Activated CD4-positive, alpha-beta T cell treated with anti-CD3 and anti-CD28 coated beads for 36 hours (primary cell): Measurements from ENCODE around the gene PPM1F. TPM values are rescaled to one million over a fixed set of nuclear protein-coding genes. Genes with fewer than 3 reads are reported as not detected.

ENCODE experiments used
- ATAC-seq: fragments of 200-7000 bp; cut with Tn5 transposase; one replicate; pipeline ENCODE4 v1.10.0; 2021; ENCODE audit warnings: mild to moderate bottlenecking, moderate library complexity
- CTCF ChIA-PET: fragments of 350-600 bp; sonication (Branson Sonifier 250); formaldehyde crosslinking; loops from one replicate; lab custom pipeline; 2021; ENCODE audit warnings: antibody characterized with exemption; lab: Charles Lee
- POLR2A ChIA-PET: fragments of 350-600 bp; sonication (Branson Sonifier 250); formaldehyde crosslinking; loops from one replicate; lab custom pipeline; 2021; ENCODE audit warnings: antibody characterized with exemption, inconsistent platforms; lab: Charles Lee
- DNase-seq: peaks from one replicate; pipeline ENCODE4 v3.0.0-alpha.2; 2020
- H3K27ac Mint-ChIP-seq: one replicate; pipeline ENCODE4 v1.8.0; 2021; ENCODE audit warnings: mixed read lengths
- H3K27me3 Mint-ChIP-seq: one replicate; pipeline ENCODE4 v1.8.0; 2021; ENCODE audit warnings: mixed read lengths
- H3K36me3 Mint-ChIP-seq: one replicate; pipeline ENCODE4 v1.8.0; 2021; ENCODE audit warnings: low read depth, mixed read lengths
- H3K4me1 Mint-ChIP-seq: one replicate; pipeline ENCODE4 v1.8.0; 2021; ENCODE audit warnings: mixed read lengths
- H3K4me3 Mint-ChIP-seq: one replicate; pipeline ENCODE4 v1.8.0; 2021; ENCODE audit warnings: mild to moderate bottlenecking, moderate library complexity, mixed read lengths
- H3K9me3 Mint-ChIP-seq: one replicate; pipeline ENCODE4 v1.8.0; 2021; ENCODE audit warnings: low read depth, mixed read lengths
- intact Hi-C, 2 experiments: fragments of 100-400 bp; cut with DNase I in 1 of 2; cut with micrococcal nuclease in 1 of 2; formaldehyde crosslinking; loops; one replicate each; pipeline versions ENCODE4 v1.14.2 to v1.15.1; 2022 to 2024; cut with DNase I, micrococcal nuclease
- total RNA-seq, 2 experiments: library from RNA; stranded (reverse); gene quantifications; one replicate each; pipeline ENCODE4 v1.2.3, GENCODE V29; 2021

PPM1F gene
- total RNA-seq, 2 experiments from 2014 or later, result 23.6 to 27.7 TPM

DNA sequence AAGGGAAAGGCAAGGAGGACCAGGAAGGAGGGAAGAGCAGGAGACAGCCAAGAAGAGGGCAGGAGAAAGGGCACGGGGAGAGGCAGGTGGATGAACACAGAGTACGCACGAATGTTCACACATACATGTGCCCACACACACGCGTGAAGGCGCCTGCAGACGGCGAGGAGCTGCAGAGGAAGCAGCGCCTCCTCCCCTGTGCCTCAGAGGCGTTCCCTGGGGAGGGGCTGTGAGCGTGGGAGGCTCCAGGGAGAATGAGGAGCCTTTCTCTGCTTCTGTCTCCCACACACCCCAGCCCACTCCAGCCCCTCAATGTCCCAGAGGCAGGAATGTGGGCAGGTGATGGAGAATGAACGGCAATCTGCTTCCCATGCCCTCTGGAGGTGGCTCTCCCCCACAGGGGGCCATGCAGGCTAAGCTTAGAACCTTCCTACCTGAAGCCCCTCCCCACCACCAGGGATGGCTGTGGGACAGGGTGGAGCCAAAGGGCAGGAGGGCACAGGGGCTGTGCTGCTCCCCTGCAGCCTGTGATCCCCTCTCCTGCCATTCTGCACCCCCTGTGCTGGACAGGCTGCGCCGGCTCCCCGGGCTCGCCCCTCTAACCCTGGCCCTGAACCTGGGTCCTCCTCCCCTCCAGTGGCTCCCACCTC lies 25.3 kb downstream of the PPM1F start:
- DNase-seq (no peak), ATAC-seq (no peak)
- CTCF ChIA-PET, result no interaction called here
- Mint-ChIP-seq H3K4me3 (no peak overlapping the region), H3K27me3 (no peaks in the 10 kb centered on the region), H3K27ac (no peak overlapping the region), H3K36me3 (peaks cover 6% of the 10 kb centered on the region), H3K4me1 (no peaks in the 10 kb centered on the region), H3K9me3 (no peaks in the 10 kb centered on the region)
- intact Hi-C loops, result no loop called here
- POLR2A ChIA-PET, result no interaction called here

DNA sequence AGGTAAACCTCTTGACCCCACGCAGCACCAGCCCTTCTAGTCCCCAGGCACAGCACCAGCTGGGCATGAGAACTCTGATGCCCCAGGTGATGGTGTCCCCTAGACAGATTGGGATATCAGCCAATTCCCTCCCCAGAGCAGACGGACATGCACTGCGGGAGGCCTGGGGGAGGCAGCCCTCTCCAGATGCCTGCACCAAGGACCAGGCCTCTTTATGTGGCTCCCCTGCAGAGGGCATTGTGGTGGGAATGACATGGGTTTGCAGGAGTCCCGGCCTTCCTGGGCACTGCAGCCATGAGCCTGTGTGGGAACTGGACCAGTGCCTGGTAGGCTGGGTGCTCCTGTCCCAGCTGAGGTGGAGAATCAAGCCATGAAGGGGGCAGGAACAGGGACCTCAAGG lies 25.9 kb downstream of the PPM1F start:
- no peaks in the 10 kb centered on the region for H3K27me3 Mint-ChIP-seq
- H3K4me3 Mint-ChIP-seq, result no peak overlapping the region
- peaks cover 6% of the 10 kb centered on the region for H3K36me3 Mint-ChIP-seq
- H3K9me3 Mint-ChIP-seq, result no peaks in the 10 kb centered on the region
- no peak for ATAC-seq
- POLR2A ChIA-PET, result no interaction called here
- CTCF ChIA-PET, result no interaction called here
- H3K4me1 Mint-ChIP-seq, result no peaks in the 10 kb centered on the region
- DNase-seq, result no peak
- no peak overlapping the region for H3K27ac Mint-ChIP-seq
- intact Hi-C loops, result no loop called here

DNA sequence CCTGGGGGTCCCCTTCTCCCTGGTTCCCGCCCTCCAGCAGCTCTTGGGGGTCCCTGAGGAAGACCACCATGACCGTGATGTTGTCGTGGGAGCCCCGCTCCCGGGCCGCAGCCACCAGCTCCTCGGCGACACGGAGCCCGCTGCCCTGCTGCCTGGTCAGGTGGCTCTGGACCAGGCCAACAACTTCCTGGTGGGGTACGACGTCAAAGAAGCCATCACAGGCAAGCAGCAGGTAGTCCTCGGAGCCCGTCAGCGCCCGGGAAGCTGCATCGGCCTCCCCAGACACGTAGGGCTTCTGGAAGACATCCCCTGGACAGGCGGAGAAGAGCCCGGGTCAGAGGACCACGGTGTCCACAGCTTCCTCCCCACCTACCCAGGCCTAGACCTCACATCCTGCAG lies 29.5 kb downstream of the PPM1F start:
- Mint-ChIP-seq H3K9me3 (no peaks in the 10 kb centered on the region), H3K27ac (no peak overlapping the region), H3K4me1 (no peaks in the 10 kb centered on the region), H3K4me3 (no peak overlapping the region), H3K27me3 (no peaks in the 10 kb centered on the region), H3K36me3 (no peaks in the 10 kb centered on the region)
- intact Hi-C loops, result no loop called here
- no peak for ATAC-seq
- ChIA-PET POLR2A (no interaction called here), CTCF (no interaction called here)
- DNase-seq, result no peak

DNA sequence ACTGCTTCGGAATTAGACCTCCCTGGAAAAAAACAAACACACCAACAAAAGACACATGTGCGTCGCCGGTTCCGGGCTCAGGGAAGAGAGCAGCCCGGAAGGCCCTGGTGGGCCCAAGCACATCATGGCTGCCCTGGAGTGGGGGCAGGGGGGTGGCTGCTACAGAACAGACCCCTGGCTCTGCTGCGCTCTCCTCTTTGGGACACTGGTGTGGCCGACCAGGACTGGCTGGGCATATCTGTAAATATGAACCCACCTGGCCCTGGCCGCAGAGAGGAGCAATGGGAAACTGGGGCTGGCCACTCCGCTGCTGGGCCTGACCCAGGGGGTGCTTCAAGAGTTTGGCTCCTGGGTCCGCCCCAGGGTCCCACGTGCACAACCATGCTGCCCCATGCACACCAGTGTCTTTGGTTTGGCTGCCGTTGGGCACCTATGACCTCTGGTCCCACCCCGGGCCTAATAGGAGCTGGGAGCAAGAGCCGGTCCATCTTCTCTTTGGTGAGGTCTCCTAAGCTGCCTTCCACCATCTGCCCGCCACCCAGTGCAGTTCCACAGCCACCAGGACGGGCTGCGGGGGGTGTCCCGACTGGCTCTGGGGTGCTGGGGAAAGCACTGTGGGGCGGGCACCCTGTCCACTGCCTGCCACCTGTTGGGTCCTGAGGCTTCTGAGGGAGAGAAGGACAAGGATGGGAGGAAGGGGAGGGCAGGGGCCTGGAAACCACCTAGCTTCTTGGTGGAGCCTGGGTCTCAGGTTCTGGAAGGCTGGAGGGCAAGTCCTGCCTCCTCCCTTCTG lies 30.1 kb downstream of the PPM1F start:
- ChIA-PET CTCF (no interaction called here), POLR2A (no interaction called here)
- no peaks in the 10 kb centered on the region for H3K27me3 Mint-ChIP-seq
- ATAC-seq, result no peak
- DNase-seq, result no peak
- intact Hi-C loops, result no loop called here
- H3K9me3 Mint-ChIP-seq, result no peaks in the 10 kb centered on the region
- no peak overlapping the region for H3K27ac Mint-ChIP-seq
- no peaks in the 10 kb centered on the region for H3K36me3 Mint-ChIP-seq
- H3K4me1 Mint-ChIP-seq, result no peaks in the 10 kb centered on the region
- H3K4me3 Mint-ChIP-seq, result no peak overlapping the region

DNA sequence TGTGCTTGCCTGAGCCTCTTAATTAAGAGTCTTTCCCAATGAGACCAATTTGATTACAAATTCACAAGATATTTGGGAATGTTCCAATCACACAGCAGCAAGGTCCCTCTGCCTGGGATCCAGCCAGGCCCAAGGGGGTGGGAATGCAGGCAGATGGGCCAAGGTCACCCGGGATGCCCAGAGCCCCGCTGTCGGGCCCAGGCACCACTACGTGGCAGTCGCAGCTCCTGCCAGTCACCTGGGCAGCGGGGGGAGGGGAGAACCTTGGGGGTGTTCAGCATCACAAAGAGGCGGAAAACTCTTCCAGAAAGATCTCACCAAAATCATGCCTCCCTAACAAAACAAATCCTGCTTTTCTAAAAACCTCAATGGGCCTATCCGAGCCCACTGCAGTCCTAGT lies 30.9 kb downstream of the PPM1F start:
- no peaks in the 10 kb centered on the region for H3K27me3 Mint-ChIP-seq
- H3K4me1 Mint-ChIP-seq, result no peaks in the 10 kb centered on the region
- ChIA-PET POLR2A (no interaction called here), CTCF (no interaction called here)
- intact Hi-C loops, result no loop called here
- no peaks in the 10 kb centered on the region for H3K36me3 Mint-ChIP-seq
- H3K4me3 Mint-ChIP-seq, result no peak overlapping the region
- ATAC-seq (no peak), DNase-seq (no peak)
- no peaks in the 10 kb centered on the region for H3K9me3 Mint-ChIP-seq
- no peak overlapping the region for H3K27ac Mint-ChIP-seq

DNA sequence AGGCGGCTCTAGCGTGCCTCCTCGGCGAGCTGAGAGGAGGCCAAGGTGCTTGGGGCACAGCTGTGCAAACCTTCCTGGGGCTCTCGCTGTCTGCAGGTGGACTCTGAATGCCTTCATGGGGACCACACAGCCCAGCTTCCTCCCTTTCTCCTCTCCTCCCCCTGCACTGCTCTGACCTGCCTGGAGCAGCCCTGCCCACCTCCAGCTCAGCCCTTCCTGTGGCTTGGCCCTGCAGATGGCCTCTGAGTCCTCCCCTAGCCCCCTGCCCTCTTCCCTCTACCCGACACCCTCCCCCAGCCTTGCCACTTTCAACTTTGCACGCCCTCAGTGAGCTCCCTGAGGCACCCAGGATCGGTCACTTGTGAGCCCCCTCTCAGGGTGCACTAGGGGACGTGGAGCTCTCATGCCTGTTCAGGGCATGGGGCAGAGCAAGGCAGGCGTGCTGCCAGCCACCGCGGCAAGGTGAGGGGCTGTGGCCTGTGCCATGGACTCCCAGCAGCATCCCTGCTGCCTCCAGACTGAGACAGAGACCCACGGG lies 31.4 kb downstream of the PPM1F start:
- Mint-ChIP-seq H3K9me3 (no peaks in the 10 kb centered on the region), H3K4me1 (no peaks in the 10 kb centered on the region), H3K27me3 (no peaks in the 10 kb centered on the region), H3K4me3 (no peak overlapping the region), H3K36me3 (no peaks in the 10 kb centered on the region), H3K27ac (no peak overlapping the region)
- CTCF ChIA-PET, result no interaction called here
- DNase-seq (no peak), ATAC-seq (no peak)
- POLR2A ChIA-PET, result interaction anchor here (0.6 kb wide), 1 partner anchor 181 kb away, joined by 8 read pairs; no protein-coding TSS in a partner anchor
- intact Hi-C loops, result no loop called here

DNA sequence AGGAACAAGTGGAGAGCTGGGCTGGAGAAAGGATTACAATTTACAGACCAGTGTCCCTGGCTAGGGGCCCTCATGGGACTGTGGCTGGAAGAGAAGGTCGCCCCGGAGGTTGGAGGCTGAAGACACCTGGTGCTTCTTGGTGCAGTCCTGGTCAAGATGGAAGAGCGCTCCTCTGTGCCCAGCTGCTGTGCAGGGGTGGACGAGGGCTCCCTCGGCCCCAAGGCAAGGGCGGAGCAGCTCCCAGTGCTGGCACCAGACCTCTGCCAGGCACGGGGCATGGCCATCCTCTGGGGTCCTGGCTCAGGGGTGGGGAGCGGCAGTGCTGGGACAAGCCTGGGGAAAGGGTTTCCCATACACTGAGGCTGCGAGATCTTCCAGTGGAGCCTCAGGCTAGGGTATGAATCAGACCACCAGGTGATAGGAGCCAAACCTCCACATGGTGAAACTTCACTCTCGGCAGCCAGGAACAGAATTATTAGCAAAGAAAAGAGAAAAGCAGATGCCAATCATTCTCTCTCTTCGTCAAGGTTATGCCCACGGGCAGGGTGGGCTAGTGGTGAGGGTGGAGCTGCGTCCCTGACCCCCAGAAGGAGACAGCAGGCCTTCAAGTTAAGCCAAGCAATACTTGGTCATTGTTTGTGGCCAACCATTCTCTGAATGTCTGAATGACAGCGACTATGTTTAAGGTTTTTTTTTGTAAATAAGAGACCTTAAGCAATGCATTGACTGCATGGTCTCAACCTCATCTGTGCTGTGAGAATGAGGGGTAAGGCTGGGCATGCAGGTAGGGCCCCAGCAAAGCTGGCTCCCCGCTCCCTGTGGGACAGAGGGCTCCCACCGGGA lies 32.1 kb downstream of the PPM1F start:
- intact Hi-C loops, result no loop called here
- no peak overlapping the region for H3K27ac Mint-ChIP-seq
- POLR2A ChIA-PET, result interaction anchor here (0.6 kb wide), 1 partner anchor 180 kb away, joined by 8 read pairs; no protein-coding TSS in a partner anchor
- H3K36me3 Mint-ChIP-seq, result no peaks in the 10 kb centered on the region
- no peaks in the 10 kb centered on the region for H3K9me3 Mint-ChIP-seq
- no peaks in the 10 kb centered on the region for H3K4me1 Mint-ChIP-seq
- CTCF ChIA-PET, result no interaction called here
- ATAC-seq (no peak), DNase-seq (no peak)
- H3K27me3 Mint-ChIP-seq, result no peaks in the 10 kb centered on the region
- H3K4me3 Mint-ChIP-seq, result no peak overlapping the region

DNA sequence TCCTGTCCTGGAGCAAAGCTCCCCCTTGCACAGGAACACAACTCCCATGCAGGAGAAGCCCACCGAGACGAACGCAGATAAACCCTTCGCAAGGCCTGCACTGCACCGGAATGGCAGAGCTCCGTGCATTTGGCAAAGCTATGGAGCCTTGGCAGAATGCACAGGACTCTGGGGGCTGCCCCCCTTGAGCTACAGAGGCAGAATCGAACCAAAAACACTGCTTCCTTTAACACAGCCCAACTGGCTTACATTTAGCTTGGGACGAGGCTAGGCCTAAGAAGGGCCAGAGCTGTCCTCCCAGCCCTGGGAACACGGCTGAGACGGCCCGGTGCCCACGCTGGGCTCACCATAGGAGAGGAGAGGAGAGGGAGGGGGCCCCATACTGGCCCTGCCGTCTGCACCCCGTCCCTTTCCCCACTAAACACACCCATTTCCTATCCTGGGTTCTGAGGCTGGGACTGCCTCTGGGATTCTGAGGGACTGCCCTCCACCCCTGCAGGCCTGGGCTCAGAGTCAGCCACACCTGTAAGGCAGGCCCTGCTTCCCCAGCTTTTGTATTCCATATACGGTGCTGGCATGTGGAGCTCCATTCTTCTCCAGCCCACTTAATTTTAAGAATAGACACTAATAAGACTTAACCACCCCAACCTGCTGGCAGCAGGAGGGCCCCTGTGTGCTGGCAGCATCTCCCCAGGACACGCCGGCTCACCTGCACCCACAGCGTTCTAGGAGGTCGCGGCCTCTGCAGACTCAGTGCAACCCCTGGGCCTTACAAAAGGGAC lies 32.9 kb downstream of the PPM1F start:
- Mint-ChIP-seq H3K4me3 (no peak overlapping the region), H3K4me1 (no peaks in the 10 kb centered on the region), H3K36me3 (no peaks in the 10 kb centered on the region), H3K27me3 (no peaks in the 10 kb centered on the region), H3K9me3 (no peaks in the 10 kb centered on the region), H3K27ac (no peak overlapping the region)
- DNase-seq, result no peak
- ATAC-seq, result no peak
- ChIA-PET CTCF (interaction anchor here (0.5 kb wide), 1 partner anchor 38 kb away, joined by 3 read pairs; no protein-coding TSS in a partner anchor), POLR2A (no interaction called here)
- intact Hi-C loops, result no loop called here

DNA sequence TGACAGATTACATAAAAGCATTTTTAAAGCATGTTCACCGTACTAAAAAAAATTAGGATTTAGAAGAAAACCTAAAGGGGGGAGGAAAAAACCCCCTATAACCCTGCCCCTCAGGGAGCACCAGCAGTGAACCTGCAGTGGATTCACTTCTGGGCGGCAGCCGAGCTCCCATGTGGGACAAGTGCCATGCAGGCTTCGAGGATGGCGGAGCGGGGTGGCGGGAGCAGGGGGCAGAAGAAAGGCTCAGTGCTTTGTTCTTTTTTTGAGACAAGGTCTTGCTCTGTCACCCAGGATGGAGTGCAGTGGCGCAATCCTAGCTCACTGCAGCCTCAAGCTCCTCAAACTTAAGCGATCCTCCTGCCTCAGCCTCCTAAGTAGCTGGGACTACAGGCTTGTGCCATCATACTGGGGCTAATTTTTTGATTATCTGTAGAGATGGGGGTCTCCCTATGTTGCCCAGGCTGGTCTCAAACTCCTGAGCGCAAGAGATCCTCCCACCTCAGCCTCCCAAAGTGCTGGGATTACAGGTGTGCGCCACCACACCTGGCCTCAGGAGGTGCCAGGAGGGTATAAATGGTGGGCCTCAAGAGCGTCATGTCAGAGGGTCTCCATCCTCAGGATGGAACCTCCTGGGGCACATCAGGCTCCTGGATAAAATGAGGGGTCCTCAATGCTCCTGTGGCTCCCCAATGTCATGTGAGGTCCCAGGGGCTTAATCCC lies 34.0 kb downstream of the PPM1F start:
- POLR2A ChIA-PET, result no interaction called here
- H3K4me3 Mint-ChIP-seq, result no peak overlapping the region
- no peaks in the 10 kb centered on the region for H3K9me3 Mint-ChIP-seq
- no peaks in the 10 kb centered on the region for H3K4me1 Mint-ChIP-seq
- CTCF ChIA-PET, result no interaction called here
- no peaks in the 10 kb centered on the region for H3K27me3 Mint-ChIP-seq
- H3K36me3 Mint-ChIP-seq, result no peaks in the 10 kb centered on the region
- H3K27ac Mint-ChIP-seq, result no peak overlapping the region
- ATAC-seq (no peak), DNase-seq (no peak)
- intact Hi-C loops, result no loop called here

DNA sequence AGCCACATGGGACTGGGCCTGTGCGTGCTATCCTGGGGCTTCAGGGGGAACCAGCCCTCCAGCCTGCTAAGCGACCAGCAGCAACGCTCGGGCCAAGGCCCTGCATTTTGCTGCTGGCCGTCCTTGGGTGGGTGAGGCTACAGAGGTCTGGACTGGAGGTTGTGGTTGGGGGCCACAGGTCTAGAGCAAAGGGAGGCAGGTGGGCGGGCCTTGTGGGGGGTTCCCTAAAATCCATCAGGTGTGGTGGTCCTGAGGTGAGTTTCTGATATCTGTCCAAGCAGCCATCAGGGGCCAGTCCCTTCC lies 34.7 kb downstream of the PPM1F start:
- no peak for DNase-seq
- CTCF ChIA-PET, result no interaction called here
- Mint-ChIP-seq H3K27me3 (no peaks in the 10 kb centered on the region), H3K36me3 (no peaks in the 10 kb centered on the region), H3K27ac (no peak overlapping the region), H3K4me3 (no peak overlapping the region), H3K9me3 (no peaks in the 10 kb centered on the region), H3K4me1 (no peaks in the 10 kb centered on the region)
- POLR2A ChIA-PET, result no interaction called here
- no peak for ATAC-seq
- intact Hi-C loops, result no loop called here
